GM13977 (cell line): ENCODE measurements around the gene RELN.

ENCODE experiments used
- DNase-seq: peaks from one replicate; pipeline ENCODE4 v3.0.0; 2012; ENCODE audit warnings: low spot score
- in situ Hi-C: fragments of 300-500 bp; cut with MboI; formaldehyde crosslinking; loops from one replicate; pipeline ENCODE4 v1.12.0; 2022; ENCODE audit warnings: low sequenced_read_pairs, low pct_unique_long_range_greater_than_20kb, mixed read lengths, inconsistent platforms; ENCODE audit not compliant: unreplicated experiment
- TF ChIP-seq, protein P1 (sequence below): IDR thresholded peaks from 2 replicates; pipeline ENCODE4 v1.5.1; 2012; ENCODE audit warnings: mild to moderate bottlenecking, control low read depth; ENCODE audit not compliant: insufficient read depth; ENCODE audit errors: extremely low read depth, missing control alignments

RELN gene

DNA sequence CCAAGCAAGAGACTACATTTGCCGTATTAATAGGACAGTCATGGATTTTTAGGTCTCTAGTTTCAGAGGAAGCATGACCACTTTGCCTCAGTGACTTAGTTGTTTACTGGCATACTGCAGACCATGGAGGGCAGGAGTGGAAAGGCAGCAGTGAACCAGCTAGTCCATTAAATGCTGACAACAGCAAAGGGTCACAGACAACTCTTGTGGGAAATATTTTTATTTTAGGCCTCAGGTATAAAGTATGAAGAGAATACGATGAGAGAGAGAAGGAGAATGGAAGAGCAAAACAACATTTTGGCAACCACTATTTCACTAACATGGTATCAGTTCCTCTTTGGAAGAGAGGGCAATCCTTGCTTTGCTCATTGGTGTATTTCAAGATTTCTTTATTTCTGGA is 118.0 kb downstream of the RELN start:
- in situ Hi-C loops = no loop called here

DNA sequence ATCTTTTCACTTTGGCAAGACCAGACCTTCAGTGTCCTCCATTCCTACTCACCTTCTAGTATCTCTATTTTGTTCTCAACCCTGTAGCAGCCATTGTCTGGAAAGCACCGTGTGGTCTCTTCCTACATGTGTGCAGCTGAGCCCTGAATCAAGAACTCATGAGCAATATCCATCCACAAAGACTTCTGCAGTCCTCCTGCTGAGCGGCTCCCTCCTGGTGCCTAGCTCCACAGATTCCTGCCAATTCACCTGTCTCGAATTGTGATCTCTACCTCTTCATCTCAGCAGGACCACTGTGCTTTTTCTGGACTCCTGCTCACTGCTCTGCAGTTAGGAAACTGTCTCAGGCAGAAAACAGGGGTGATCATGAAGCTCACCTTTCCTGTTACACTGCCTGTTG is 118.8 kb downstream of the RELN start:
- no peak for DNase-seq
- TF ChIP-seq, protein P1, sequence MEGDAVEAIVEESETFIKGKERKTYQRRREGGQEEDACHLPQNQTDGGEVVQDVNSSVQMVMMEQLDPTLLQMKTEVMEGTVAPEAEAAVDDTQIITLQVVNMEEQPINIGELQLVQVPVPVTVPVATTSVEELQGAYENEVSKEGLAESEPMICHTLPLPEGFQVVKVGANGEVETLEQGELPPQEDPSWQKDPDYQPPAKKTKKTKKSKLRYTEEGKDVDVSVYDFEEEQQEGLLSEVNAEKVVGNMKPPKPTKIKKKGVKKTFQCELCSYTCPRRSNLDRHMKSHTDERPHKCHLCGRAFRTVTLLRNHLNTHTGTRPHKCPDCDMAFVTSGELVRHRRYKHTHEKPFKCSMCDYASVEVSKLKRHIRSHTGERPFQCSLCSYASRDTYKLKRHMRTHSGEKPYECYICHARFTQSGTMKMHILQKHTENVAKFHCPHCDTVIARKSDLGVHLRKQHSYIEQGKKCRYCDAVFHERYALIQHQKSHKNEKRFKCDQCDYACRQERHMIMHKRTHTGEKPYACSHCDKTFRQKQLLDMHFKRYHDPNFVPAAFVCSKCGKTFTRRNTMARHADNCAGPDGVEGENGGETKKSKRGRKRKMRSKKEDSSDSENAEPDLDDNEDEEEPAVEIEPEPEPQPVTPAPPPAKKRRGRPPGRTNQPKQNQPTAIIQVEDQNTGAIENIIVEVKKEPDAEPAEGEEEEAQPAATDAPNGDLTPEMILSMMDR = no peak
- in situ Hi-C loops = no loop called here

More for the DNA sequence above, 118.0 kb downstream of the RELN start:
- DNase-seq = no peak
- TF ChIP-seq, protein P1 = no peak

DNA sequence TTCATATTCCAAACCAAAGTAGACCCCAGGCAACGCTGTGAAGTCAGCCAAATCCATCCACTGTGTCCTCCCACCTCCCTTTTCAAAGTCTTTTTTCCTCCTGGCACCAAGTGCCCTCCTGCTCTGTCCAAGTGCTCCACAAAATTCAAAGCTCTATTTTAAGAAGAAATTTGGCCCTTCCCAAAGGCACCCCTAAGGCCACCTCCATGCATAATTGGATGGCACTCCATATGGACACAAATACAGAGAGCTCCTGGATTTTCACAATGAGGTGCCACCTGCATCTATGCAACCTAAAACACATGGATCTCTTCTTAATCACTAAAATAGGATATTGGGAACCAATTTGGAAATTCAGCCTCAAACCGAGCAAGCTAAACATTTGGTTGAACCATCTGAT is 121.6 kb downstream of the RELN start:
- TF ChIP-seq, protein P1 = no peak
- in situ Hi-C loops = no loop called here
- DNase-seq = no peak

DNA sequence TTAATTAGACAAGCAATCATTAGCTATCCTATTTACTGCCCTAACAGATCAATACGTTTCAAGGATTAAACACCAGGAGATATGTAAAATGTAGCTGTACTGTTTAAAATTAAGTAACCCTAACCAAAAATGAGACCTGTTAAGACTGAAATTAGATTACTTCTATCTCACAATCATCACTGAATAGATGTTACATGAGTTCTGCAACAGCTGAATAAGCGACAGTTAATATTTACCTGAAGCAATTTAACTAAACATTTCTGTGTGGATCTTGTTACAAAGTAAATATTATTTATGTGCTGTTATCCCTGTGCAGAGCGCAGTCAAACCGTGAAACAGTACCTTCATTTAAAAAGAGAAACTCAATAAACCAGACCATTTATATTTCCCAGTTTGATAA is 122.5 kb downstream of the RELN start:
- DNase-seq = no peak
- in situ Hi-C loops = no loop called here
- TF ChIP-seq, protein P1 = no peak

DNA sequence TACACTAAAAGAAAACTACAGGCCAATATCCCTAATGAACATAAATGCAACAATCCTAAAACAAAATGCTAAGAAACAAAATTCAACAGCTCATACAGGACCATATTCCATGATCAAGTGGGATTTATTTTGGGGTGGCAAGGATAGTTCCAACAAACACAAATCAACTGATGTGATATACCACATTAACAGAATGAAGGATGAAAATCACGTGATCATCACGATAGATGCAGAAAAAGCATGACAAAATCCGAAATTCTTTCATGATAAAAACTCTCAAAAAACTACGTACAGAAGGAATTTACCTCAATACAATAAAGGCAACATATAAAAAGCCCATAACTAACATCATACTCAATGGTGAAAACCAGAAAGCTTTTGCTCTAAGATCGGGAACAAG is 124.0 kb downstream of the RELN start:
- in situ Hi-C loops = no loop called here
- TF ChIP-seq, protein P1 = no peak

DNA sequence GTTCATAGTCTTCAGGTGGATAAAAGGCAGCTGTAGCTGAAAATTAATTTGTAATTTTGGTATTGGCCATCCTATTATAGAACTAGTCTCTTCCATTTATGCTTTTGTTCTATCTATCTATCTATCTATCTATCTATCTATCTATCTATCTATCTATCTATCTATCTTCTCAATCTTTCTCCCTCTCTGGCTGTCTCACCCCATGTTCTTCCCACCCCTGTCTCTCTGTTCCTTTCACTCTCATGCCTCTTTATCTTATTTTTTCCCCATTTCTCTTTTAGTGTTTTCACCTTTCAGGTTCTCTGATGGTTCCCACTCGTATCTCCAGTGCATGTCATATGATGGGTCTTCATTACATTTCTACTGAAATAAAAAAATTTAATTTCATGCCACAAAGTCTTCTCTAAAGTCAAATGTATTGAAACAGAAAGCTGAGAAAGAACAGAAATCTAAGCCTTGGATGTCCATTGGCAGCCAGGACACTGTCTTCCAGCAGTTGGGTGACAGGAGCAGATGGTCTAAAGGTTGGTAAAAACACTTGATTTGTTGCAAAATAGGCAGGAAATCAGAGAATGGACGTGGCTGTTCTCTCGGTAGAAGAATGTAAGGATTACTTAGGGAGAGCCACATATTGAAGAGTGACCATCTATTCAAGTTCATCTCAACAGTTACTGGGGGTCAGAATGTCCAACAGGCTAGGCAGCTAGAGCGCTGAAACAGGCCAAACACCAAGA is 127.0 kb downstream of the RELN start:
- in situ Hi-C loops = no loop called here
- DNase-seq = no peak
- TF ChIP-seq, protein P1 = no peak

More for the DNA sequence above, 124.0 kb downstream of the RELN start:
- DNase-seq = no peak

DNA sequence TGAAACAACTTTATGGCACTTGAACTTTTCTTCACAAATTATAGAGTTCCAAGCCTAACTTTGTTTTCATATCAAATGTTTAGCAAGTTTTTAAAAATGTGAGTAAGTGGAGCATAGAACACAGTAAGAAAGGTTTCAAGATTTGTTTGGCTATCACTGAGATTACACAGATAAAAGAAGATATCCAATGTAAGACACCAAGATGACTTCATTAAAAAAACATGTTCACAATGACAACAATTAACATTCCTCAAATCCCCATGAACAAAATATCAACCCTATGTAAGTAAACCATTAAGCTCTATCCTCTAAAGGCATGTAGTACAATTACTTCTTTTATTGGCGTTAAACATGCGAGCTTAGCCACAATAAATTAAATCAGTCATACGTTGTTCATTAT is 129.7 kb downstream of the RELN start:
- no peak for DNase-seq
- TF ChIP-seq, protein P1 = no peak
- in situ Hi-C loops = no loop called here
